ENCODE data around the gene TAF8.

TAF8 gene

DNA sequence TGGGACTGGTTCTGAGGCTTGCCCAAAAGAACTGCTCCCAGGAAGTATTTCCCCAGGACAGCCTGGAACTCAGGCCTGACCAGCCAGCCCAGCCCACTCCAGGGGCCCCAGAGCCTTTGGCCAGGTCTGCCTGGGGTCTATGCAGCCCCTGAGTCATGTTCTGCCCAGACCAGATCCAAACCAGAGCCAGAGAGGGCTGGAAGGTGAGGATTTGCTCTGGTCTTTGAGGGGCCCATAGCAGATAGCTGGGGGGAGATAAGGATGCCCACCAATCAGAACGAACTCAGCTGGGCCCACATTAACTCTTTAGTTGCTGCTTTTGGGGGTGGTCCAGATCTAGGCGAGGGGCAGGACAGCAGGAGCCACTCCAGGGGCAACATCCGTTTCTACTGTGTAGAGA, 75.3 kb downstream of the TAF8 start:
- no peak for DNase-seq

DNA sequence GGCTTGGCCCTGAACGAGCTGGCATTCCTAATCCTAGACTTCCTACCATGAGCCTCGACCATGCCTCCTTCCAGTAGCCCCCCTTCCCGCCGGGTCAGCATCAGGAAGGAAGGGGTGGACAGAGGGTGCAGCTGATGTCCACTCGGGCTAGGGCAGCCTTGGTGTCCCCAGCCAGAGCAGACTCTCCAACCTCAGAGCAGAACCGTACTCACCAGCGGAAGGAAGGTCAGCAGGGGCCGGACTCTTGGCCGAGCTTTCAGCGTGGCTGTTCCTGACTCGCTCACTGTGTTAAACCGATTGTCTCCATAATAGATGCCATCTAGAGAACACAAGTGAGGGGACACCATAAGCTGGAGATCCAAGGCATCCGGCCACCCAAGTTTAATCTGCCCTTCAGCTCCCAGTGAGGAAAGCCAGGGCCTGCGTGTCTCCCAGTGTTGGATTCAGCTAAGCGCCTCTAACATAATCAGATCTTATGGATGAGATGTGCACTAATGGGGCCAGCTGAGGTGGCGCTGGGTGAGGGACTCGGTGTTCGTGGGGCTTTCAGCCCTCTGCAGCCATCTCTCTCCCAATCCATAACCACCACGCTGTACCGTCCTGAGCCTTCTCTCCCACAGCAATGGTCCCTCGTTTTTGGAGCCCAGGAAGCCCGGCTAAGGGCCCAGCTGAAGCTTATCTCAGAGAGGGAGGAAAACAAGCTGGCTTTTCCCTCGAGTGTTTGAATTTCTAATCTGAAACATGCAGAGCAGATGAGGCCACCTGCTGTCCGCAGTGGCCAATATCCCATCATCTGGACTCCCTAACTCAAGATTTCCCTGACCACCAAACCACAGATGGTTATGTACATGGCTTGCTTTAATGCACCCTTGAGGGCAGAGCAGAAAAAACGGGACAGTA, 78.4 kb downstream of the TAF8 start:
- DNase-seq: no peak

DNA sequence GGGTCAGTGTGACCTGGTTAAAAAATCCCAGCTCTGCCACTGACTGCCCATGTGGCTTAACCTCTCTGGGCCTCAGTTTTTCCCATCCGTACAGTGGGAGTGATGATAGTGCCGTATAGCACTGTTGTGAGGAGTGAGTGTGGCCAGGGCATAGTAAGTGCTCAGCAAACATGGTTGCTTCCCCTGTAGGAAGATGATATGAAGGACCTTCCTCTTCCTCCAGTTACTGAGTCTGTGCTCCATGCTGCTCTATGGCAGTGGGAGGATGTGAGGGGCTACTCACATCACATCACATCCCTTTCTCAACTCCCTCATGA, 79.0 kb downstream of the TAF8 start:
- no peak for DNase-seq

DNA sequence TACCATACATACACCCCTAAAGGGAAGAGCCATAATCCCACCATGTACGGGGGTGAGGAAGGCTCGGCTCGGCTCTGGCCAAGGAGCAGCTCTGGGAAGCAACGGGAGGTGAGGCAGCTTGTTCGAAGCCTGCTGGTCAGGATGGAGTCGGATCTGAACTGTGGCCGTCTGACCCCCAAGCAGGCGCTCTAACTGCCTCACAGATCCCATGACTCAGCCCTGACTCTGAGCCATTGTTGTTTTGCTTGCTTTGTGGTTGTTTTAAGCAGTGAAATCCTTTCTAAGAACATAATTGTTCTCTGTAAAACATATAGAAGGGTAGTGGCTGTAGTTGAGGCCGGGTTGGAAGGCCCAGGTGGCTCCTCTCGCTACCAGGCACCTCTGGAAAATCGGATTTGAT, 81.2 kb downstream of the TAF8 start:
- DNase-seq: no peak

DNA sequence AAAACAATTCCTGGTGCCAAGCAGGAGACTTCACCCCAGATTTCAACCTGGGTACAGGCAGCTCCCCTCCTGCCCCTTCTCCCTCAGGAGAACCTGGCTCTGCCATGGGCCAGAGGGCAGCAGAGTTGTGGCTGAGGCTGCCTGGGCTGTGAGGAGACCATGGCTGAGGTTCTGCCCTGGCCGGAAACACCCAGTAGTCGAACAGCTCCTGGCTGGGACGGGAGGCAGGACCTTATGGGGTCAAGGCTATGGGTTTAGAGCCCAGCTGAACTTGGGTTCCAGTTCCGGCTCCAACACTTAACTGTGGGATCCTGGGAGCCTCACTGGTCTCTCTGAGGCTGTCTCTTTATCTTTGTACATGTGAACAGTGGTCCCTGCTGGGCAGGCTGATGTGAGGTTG, 83.6 kb downstream of the TAF8 start:
- no peak for DNase-seq

DNA sequence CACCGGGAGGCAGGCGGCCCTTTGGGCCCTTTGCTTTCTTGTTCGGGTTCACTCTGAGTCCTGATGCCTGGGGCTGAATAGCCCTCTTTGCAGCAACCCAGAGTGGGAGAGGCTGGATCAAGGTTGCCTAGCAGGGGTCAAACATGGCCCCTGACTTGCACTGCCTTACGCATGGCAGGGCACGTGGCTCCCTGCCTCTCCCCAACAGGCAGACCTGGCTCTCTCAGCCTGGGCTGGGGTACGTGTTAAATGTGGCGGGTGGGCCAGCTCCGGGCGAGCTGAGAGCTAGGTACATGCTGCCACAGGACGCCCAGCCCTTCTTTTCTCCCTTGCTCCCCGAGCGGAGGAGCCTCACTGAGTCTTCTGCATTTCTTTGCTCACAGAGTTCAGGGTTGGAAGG, 84.8 kb downstream of the TAF8 start:
- no peak for DNase-seq

DNA sequence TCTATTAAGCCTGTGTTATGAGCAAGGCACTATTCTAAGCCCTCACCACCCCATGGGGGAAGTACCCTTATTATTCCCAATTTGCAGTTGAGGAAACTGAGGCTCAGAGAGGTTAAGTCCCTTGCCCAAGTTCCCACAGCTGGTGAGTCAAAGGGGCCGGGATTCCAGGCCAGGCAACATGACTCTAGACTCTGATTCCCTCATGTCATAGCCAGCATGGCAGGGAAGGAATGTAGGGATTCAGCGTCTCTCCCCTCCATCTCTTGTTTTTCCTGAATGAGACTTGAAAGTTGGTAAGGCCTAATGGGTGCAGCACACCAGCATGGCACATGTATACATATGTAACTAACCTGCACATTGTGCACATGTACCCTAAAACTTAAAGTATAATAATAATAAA, 85.4 kb downstream of the TAF8 start:
- no peak for DNase-seq

DNA sequence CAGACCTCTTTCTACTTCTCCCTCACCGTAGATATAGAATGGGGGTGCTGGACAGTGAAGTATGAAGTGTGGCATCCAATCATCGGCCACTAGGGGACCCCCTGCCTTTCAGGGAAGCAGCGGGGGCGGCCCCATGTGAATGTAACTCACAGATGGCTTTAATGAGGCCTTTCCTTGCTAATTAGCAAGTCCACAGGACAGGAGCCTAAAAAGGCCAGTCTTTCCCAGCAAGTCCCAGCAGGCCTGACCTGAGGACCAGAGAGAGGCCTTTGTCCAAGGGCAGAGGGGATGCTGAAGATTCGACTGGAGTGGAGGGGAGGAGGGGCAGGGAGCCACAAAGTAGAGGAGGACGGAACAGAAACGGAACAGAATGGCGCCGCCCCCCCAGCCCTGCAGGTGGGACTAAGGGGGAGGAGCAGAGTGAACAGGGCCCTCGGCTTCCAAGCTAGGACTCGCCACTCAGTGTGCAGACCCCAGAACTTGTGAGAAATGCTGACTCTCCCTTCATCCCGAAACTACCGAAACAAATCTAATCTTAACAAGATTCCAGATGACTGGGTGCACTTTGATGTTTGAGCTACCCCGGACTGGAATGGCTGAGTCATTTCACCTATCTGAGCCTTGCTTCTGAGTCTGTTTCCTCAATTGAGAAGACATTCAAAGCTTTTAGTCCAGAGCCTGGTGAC, 86.3 kb downstream of the TAF8 start:
- DNase-seq: no peak
